Bone marrow (tissue), 2 donors: Measurements from ENCODE around the gene KRT32.
"Not testable (repeated sequence)": the region's sequence is repeated elsewhere in the genome, so short reads cannot be mapped to it uniquely, and the experiment has no call there.

Experiments used
- DNase-seq, 2 donors: peaks; one replicate each; lab custom pipeline; 2025; lab: John Stamatoyannopoulos, UW

Gene KRT32

DNA sequence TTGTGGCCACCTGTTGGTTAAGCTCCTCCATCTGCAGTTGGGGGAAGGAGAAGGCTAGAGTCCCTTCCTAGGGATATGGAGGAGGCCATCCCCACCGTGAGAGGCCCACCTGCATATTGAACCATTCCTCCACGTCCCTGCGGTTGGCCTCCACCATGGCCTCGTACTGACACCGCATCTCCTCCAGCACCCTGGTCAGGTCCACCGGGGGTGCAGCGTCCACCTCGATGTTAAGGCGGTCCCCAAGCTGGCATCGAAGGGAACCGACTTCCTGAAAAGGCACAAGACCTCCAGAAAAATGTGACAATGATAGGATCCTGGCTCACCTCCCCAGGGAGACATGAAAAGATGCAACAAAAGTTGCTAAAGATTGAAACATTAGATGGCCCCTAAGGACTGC lies 3.0 kb downstream of the KRT32 start:
- no peak for DNase-seq

GRCh38 chr17:41463746-41464145 lies 3.4 kb downstream of the KRT32 start:
- DNase-seq: no peak

- no peak for DNase-seq
Observed at GRCh38 chr17:41462705-41463104, 4.5 kb downstream of the KRT32 start.

GRCh38 chr17:41457676-41458075 lies 9.5 kb downstream of the KRT32 start:
- DNase-seq: no peak

GRCh38 chr17:41456204-41456603 lies 11.0 kb downstream of the KRT32 start:
- DNase-seq: no peak

GRCh38 chr17:41455236-41455635 lies 11.9 kb downstream of the KRT32 start:
- DNase-seq: no peak

DNA sequence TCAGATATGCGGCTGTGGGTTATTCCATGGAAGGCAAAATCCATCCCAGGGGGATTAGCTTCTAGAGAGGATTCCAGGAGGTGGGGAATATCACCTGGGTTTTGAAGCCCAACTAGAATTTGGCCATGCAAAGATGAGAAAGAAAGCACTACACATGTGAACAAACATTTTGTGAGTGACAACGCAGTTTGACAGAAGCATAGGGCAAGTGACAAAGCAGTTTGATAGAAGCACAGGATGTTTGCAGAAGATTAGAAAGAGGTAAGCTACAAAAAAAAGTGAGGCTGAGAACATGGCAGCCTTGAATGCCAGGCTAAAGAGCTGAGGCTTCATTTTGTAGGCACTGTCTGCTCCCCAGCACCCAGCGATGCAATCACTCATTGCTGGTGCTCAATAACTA lies 14.1 kb downstream of the KRT32 start:
- DNase-seq: no peak

GRCh38 chr17:41452281-41452680 lies 14.9 kb downstream of the KRT32 start:
- DNase-seq: no peak

GRCh38 chr17:41451154-41451728 lies 15.9 kb downstream of the KRT32 start:
- no peak for DNase-seq

- no peak for DNase-seq
Observed at GRCh38 chr17:41449008-41449407, 18.2 kb downstream of the KRT32 start.

DNA sequence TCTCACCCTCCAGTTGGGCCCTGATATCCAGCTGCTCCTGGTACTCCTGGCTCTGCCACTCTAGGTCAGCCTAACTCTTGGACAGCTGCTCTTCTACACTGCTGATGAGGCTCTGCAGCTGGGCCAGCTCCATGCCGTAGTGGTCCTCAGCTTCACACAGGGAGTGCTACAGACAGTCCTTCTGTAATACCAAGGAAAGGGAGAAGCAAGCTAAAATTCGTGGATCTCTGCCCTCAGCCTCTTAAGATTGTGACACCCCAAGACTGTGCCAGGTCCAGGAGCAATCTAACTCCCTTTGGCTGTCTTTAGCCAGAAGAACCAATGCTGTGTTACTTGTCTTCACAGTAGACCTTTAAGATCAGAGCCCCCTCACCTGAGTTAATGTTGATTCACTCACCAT lies 18.7 kb downstream of the KRT32 start:
- DNase-seq: no peak

- DNase-seq: no peak
Observed at GRCh38 chr17:41446806-41447205, 20.4 kb downstream of the KRT32 start.

DNA sequence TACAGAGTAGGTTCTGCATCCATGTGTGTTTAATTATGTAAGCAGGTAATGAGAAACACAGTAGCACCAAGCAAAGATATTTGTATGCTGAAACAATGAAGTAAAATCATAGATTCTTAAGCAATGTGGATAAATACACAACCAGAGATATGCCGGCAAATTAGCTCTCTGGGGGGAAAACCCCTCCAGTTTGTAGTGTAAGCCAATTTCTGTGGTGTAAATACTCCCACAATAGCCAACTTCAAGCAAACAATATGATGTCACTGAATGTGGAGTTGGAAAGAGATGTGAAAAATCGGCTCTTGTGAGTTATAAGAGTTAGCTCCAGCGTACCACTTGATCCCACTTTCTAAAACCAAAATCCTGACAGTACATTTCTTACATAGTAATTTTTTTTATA lies 22.5 kb downstream of the KRT32 start:
- DNase-seq: no peak

- DNase-seq: no peak
Observed at GRCh38 chr17:41444186-41444585, 23.0 kb downstream of the KRT32 start.

DNA sequence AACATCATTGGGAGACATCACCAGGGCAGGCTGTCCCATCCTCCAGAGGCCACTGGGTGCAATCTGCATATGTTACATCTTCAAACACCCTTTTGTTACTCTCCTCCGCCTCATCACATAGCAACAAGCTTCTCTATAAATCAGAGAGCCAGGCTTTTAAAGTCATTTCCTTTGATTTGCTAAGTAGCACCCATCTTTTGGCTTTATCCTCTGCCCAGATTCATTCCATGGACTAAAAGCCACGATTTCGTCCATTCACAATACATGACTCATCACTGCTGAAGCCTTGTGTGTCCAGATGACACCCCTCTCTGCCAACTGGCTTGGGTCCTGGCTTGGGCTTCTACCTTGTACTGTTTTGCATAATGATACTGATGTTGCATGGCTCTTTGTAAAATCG lies 24.4 kb downstream of the KRT32 start:
- DNase-seq: no peak

DNA sequence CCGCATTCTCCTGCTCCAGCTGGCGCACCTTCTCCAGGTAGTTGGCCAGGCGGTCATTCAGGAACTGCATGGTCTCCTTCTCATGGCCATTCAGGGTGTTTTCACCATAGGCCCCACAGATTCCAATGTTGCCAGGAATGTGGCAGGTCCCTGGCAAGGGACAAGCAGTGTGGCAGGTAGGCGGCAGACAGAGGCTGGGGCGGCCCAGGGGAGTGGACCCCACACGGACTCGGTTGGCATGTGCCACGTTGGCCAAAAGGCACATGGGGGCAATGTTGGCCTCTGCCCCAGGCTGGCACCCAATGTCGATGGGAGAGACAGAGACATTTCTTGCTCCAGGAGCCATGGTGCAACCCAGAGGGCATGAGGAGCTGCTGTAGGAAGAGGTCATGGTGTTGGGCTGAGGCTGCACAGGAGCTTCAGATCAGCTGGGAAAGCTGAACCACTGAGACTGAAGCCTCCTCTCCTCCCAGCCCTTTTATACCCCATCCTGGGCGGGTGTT lies 26.6 kb downstream of the KRT32 start, which contains the start of gene KRT38:
KRT38 (minus strand) TSS at position 453 of the 503 bp plus-strand sequence; CDS start at position 391, 62 bp downstream.
- no peak for DNase-seq

DNA sequence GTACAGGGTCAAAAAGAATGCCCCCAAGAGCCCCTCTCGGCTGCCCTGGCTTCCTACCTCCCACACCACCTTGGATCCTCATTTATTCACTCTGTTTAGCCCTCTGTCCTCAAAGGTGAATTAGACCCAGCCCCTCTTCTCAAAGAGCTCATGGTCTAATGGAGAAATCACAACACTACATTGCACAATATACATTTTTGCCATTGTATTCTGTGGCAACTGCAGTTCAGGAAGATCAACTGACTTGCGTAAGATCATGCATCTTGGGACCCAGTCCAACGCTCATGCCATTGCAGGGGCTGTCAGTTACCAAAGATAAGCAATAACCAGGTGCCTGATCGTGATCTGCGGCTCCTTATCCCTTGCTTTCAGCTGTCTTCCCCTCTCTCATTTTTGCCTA lies 27.8 kb downstream of the KRT32 start:
- DNase-seq: no peak

DNA sequence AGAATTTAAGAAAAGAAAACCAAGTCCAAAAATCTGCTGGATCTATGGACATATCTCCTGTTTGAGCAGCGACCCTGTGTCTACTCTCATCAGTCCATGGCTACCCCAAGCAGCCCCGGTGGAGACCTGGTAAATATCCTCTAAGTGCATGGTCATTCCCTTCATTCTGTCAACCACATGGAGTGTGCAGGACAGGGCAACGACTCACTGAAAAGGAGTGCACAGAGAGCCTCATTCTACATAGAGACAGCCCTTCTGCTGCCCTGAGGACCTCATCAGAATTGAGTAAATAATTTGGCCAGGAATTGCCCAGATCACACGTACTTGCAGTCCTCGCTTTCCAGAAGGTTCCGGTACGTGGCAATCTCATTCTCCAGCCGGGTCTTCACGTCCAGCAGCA lies 29.4 kb downstream of the KRT32 start:
- DNase-seq: no peak

- no peak for DNase-seq
Observed at GRCh38 chr17:41437254-41437653, 29.9 kb downstream of the KRT32 start.

- DNase-seq: no peak
Observed at GRCh38 chr17:41434415-41434814, 32.8 kb downstream of the KRT32 start.

DNA sequence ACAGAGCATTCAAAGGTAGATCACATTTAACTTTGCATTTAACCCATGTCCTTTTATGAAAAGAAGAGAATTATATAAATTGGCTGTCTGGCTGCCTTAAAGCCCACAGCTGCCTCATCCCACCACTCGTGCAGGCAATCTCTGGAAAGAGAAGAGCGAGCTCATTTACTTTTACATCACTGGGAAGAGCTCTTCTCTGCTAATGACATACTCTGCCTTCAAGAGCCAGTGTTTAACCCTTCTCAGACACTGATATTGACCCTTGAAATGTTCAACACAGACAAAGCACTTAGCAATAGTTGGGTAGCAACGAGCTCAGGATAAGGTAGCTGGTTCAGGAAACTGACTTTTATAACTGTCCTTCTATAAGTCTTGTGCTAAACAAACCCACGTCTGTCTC lies 33.2 kb downstream of the KRT32 start:
- no peak for DNase-seq

DNA sequence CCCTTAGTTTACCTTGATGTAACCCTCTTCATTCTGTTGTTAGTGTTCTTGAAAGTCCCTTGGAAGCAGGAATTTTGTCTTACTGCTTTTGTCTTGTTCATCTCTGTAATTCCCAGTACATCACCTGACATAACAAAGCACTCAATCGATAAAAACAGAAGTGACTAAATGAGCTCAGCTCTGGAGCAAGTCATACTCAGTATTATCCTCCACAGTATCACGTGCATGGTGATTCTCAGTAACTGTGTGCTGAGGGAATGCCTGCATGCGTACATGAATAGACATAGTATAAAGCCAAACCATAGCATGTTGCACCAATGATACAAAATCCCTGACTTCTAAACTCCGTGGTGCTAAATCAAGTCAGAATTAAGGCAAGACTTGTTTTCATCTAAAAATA lies 33.6 kb downstream of the KRT32 start:
- DNase-seq: no peak

DNA sequence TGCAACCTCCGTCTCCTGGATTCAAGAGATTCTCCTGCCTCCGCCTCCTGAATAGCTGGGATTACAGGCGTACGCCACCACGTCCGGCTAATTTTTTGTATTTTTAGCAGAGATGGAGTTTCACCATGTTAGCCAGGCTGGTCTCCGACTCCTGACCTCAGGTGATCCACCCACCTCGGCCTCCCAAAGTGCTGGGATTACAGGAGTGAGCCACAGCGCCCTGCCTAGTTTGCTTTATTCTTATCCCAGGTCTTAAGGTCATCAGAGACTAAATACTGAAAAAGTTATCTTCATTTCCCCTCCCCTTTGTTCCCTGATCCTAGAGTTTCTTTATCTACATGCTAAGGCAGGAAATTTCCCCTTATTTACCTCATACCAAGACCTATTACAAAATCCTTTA lies 36.8 kb downstream of the KRT32 start:
- DNase-seq: not testable (repeated sequence)

GRCh38 chr17:41429667-41430066 lies 37.5 kb downstream of the KRT32 start:
- DNase-seq: no peak
